ENCODE measurements around the gene HSPBP1. TPM values are rescaled to one million over a fixed set of nuclear protein-coding genes. Genes with fewer than 3 reads are reported as not detected.

Gene HSPBP1
- total and polyA plus RNA-seq, 4 donors: 9.4 to 31.6 (median 13.5) TPM

- no peak overlapping the region for H3K27ac ChIP-seq (ENCODE audit: low read depth in 1 of 2, low read length in 2 of 2)
- WGBS: 88% methylated on average over 6 of the region's 6 CpGs
- H3K27me3 ChIP-seq (ENCODE audit: control insufficient read depth in 4 of 4, insufficient read depth in 4 of 4, low read length in 3 of 4): peaks cover 0 to 2% (median 0%) of the 10 kb centered on the region in 4 donors
- DNase-seq (ENCODE audit: low spot score): no peak
- no peak overlapping the region for H3K9ac ChIP-seq (ENCODE audit: low read depth in 1 of 2, low read length in 2 of 2)
- H3K4me3 ChIP-seq (ENCODE audit: low read depth in 1 of 3, low read length in 3 of 3): no peak overlapping the region
- H3K9me3 ChIP-seq (ENCODE audit: control insufficient read depth in 4 of 4, low read length in 3 of 4): no peaks in the 10 kb centered on the region
- H3K36me3 ChIP-seq (ENCODE audit: control insufficient read depth in 4 of 4, insufficient read depth in 3 of 4, low read depth in 1 of 4, low read length in 3 of 4): no peaks in the 10 kb centered on the region
- no peaks in the 10 kb centered on the region for H3K4me1 ChIP-seq (ENCODE audit: control insufficient read depth in 4 of 4, insufficient read depth in 4 of 4, low read length in 3 of 4)
- TF ChIP-seq SP1 (IDR thresholded peaks at IDR 0.05) (no peak), MAX (IDR thresholded peaks at IDR 0.05) (no peak), RAD21 (IDR thresholded peaks at IDR 0.05) (no peak), JUND (IDR thresholded peaks at IDR 0.05) (no peak), CTCF (IDR thresholded peaks at IDR 0.05; ENCODE audit: low read depth, low read length, missing input control) (no peak), NR2F2 (IDR thresholded peaks at IDR 0.05) (no peak), YY1 (IDR thresholded peaks at IDR 0.05) (no peak)
- TF ChIP-seq, protein P1, sequence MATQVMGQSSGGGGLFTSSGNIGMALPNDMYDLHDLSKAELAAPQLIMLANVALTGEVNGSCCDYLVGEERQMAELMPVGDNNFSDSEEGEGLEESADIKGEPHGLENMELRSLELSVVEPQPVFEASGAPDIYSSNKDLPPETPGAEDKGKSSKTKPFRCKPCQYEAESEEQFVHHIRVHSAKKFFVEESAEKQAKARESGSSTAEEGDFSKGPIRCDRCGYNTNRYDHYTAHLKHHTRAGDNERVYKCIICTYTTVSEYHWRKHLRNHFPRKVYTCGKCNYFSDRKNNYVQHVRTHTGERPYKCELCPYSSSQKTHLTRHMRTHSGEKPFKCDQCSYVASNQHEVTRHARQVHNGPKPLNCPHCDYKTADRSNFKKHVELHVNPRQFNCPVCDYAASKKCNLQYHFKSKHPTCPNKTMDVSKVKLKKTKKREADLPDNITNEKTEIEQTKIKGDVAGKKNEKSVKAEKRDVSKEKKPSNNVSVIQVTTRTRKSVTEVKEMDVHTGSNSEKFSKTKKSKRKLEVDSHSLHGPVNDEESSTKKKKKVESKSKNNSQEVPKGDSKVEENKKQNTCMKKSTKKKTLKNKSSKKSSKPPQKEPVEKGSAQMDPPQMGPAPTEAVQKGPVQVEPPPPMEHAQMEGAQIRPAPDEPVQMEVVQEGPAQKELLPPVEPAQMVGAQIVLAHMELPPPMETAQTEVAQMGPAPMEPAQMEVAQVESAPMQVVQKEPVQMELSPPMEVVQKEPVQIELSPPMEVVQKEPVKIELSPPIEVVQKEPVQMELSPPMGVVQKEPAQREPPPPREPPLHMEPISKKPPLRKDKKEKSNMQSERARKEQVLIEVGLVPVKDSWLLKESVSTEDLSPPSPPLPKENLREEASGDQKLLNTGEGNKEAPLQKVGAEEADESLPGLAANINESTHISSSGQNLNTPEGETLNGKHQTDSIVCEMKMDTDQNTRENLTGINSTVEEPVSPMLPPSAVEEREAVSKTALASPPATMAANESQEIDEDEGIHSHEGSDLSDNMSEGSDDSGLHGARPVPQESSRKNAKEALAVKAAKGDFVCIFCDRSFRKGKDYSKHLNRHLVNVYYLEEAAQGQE (IDR thresholded peaks at IDR 0.05): no peak
- TF ChIP-seq, protein P2, sequence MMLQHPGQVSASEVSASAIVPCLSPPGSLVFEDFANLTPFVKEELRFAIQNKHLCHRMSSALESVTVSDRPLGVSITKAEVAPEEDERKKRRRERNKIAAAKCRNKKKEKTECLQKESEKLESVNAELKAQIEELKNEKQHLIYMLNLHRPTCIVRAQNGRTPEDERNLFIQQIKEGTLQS (IDR thresholded peaks at IDR 0.05): no peak
Observed at GRCh38 chr19:55324662-55325061, 44.8 kb upstream of the HSPBP1 start.

DNA sequence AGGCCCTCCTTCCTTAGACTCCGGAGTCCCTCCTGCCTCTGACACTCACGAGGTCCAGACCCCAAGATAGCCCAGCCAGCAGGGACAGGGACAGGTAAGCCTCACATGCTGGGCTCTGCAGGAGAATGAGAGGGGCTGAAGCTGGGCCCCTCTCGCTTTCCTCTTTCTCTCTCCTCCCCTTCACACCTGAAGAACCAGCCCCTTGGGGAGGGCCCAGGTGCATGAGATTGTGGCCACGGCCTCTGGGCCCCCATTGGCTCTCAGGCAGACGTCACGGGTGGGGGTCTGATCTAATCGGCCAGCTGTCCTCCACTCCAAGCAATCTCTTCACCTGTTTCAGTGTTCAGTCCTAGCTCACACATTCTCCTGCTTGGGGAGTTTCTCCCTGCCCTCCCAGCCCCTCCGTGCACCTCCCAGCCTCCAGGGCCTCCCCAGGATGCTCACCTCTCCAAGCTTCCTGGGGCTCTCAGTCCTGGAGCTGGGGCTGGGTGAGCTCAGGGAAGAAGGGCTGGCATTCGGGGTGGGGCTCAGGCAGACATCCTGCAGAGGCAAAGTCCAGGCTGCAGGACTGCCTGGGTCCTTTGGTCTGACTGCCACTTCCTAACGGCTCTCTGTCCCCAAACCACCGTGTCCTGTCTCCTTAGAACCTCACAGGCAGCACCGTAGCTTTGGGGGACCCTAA is 42.4 kb upstream of the HSPBP1 start:
- no peaks in the 10 kb centered on the region for H3K4me1 ChIP-seq (ENCODE audit: control insufficient read depth in 4 of 4, insufficient read depth in 4 of 4, low read length in 3 of 4)
- H3K27ac ChIP-seq (ENCODE audit: low read depth in 1 of 2, low read length in 2 of 2): no peak overlapping the region
- H3K9ac ChIP-seq (ENCODE audit: low read depth in 1 of 2, low read length in 2 of 2): no peak overlapping the region
- TF ChIP-seq JUND (IDR thresholded peaks at IDR 0.05) (no peak), GABPA (IDR thresholded peaks at IDR 0.05 in 1 of 2, conservative IDR thresholded peaks at IDR 0.05 in 1 of 2) (no peak), FOXA1 (IDR thresholded peaks at IDR 0.05) (no peak), HNF4G (IDR thresholded peaks at IDR 0.05) (no peak), NR2F2 (IDR thresholded peaks at IDR 0.05) (no peak), TAF1 (conservative IDR thresholded peaks at IDR 0.05) (no peak), MAX (IDR thresholded peaks at IDR 0.05) (no peak)
- H3K4me3 ChIP-seq (ENCODE audit: low read depth in 1 of 3, low read length in 3 of 3): no peak overlapping the region
- no peaks in the 10 kb centered on the region for H3K36me3 ChIP-seq (ENCODE audit: control insufficient read depth in 4 of 4, insufficient read depth in 3 of 4, low read depth in 1 of 4, low read length in 3 of 4)
- DNase-seq (ENCODE audit: low spot score): no peak
- 58% methylated on average over 12 of the region's 12 CpGs for WGBS
- H3K9me3 ChIP-seq (ENCODE audit: control insufficient read depth in 4 of 4, low read length in 3 of 4): no peaks in the 10 kb centered on the region
- peaks cover 0 to 2% (median 0%) of the 10 kb centered on the region in 4 donors for H3K27me3 ChIP-seq (ENCODE audit: control insufficient read depth in 4 of 4, insufficient read depth in 4 of 4, low read length in 3 of 4)
